ENCODE measurements around the gene C20orf204. TPM values are rescaled to one million over a fixed set of nuclear protein-coding genes. Genes with fewer than 3 reads are reported as not detected.
A peak's percentile ranks its signal among the peaks of the same experiment; 100 is the strongest.

C20orf204 gene
- total RNA-seq, 2 donors from 2014 or later = 0.52 to 3.0 TPM

GRCh38 chr20:64039293-64040160, 3.5 kb downstream of the C20orf204 start:
- H3K27ac ChIP-seq = peak overlapping the region; percentile 25 to 82 (median 58)
- H3K4me1 ChIP-seq = peaks cover 34% of the 10 kb centered on the region
- H3K36me3 ChIP-seq (replicated peaks in 1 of 2; ENCODE audit: insufficient read depth in 1 of 2, low read depth in 2 of 2) = no peaks in the 10 kb centered on the region
- DNase-seq = no peak
- no peak overlapping the region for H3K4me3 ChIP-seq
- no peaks in the 10 kb centered on the region for H3K9me3 ChIP-seq
- ATAC-seq = peak; percentile 29
- intact Hi-C loops (cut with DNase I) = loop anchor here (5.0 kb wide), 1 partner anchor 78 kb away; no protein-coding TSS in a partner anchor
- H3K27me3 ChIP-seq = peaks cover 0 to 5% of the 10 kb centered on the region in 2 donors
- WGBS, 2 donors = 10 to 14% methylated on average over 4 to 17 of the region's 17 CpGs
- no peak for TF ChIP-seq POLR2A (IDR thresholded peaks at IDR 0.05)
- TF ChIP-seq CTCF (IDR thresholded peaks at IDR 0.05) = peak in 1 of 7 experiments; percentile 4

- H3K27me3 ChIP-seq = peaks cover 0 to 5% of the 10 kb centered on the region in 2 donors
- H3K4me1 ChIP-seq = peaks cover 34% of the 10 kb centered on the region
- 63 to 74% methylated on average over 5 to 9 of the region's 12 CpGs for WGBS, 2 donors
- DNase-seq (no peak), ATAC-seq (no peak)
- no peaks in the 10 kb centered on the region for H3K9me3 ChIP-seq
- TF ChIP-seq CTCF (IDR thresholded peaks at IDR 0.05) (no peak), POLR2A (IDR thresholded peaks at IDR 0.05) (no peak)
- no peaks in the 10 kb centered on the region for H3K36me3 ChIP-seq (replicated peaks in 1 of 2; ENCODE audit: insufficient read depth in 1 of 2, low read depth in 2 of 2)
- intact Hi-C loops (cut with DNase I) = no loop called here
- H3K27ac ChIP-seq = no peak overlapping the region
- no peak overlapping the region for H3K4me3 ChIP-seq
These were observed 4.5 kb downstream of the C20orf204 start for GRCh38 chr20:64040231-64041039.

DNA sequence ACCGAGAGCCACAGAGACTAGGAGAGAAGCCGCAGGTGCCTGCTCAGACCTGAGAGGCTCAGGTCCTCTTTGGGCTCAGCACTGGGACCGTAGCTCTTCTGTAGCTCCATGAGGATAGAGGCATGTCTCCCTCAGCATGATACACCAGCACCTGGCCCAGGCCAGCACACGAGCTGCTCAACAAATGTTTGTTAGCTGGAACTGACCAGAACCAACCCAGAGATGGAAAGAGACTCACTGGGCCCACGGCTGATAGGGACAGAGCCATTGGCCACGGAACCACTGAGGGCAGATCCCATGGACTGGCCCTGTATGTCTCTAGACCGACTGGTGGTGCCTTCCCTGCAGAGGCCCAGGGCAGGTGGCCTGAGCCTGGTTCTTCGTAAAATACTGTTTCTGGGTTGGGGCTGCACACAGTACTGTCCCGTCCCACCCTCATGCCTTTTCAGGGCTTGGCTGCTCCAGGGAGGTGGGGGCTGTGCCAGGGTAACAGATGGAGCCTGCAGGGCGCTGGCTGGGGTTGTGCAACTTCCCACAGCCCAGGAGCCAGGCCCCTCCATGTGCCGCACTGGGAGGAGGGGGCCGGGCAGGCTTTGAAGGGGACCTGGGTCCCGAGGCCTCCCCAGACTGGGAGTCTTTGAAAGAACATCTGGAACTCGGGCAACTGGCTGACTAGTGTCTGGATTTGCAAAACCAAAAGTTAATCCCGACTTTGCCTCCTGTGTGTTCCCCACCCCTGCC, 5.2 kb downstream of the C20orf204 start:
- Histone ChIP-seq H3K4me1 (peaks cover 34% of the 10 kb centered on the region), H3K4me3 (no peak overlapping the region), H3K27me3 (peaks cover 0 to 5% of the 10 kb centered on the region in 2 donors), H3K27ac (no peak overlapping the region), H3K36me3 (replicated peaks in 1 of 2; ENCODE audit: insufficient read depth in 1 of 2, low read depth in 2 of 2) (no peaks in the 10 kb centered on the region), H3K9me3 (no peaks in the 10 kb centered on the region)
- 56 to 66% methylated on average over 7 to 14 of the region's 15 CpGs for WGBS, 2 donors
- DNase-seq (no peak), ATAC-seq (no peak)
- intact Hi-C loops (cut with DNase I) = no loop called here
- no peak for TF ChIP-seq POLR2A (IDR thresholded peaks at IDR 0.05)

DNA sequence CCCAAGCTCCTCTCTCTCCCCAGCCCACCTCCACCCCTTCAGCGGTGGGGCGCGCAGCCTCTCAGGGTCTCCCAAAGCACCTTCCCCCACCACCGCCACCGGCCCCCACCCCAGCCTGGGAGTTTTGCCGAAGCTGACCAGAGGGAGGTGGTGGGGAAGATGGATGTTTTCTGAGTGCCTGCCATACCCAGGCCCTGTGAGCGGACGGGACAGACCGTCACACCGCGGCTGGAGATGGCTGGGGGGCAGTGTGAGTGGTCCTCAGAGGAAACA, 5.7 kb downstream of the C20orf204 start:
- H3K27ac ChIP-seq = peak overlapping the region in 1 of 4 donors; percentile 38
- DNase-seq = no peak
- no peak for ATAC-seq
- WGBS, 2 donors = 20 to 57% methylated on average over 1 to 11 of the region's 11 CpGs
- H3K36me3 ChIP-seq (replicated peaks in 1 of 2; ENCODE audit: insufficient read depth in 1 of 2, low read depth in 2 of 2) = no peaks in the 10 kb centered on the region
- TF ChIP-seq POLR2A (IDR thresholded peaks at IDR 0.05) (no peak), CTCF (IDR thresholded peaks at IDR 0.05) (no peak)
- H3K4me1 ChIP-seq = peaks cover 34% of the 10 kb centered on the region
- no peak overlapping the region for H3K4me3 ChIP-seq
- H3K9me3 ChIP-seq = no peaks in the 10 kb centered on the region
- H3K27me3 ChIP-seq = peaks cover 0 to 5% of the 10 kb centered on the region in 2 donors
- intact Hi-C loops (cut with DNase I) = no loop called here
